Measurements from ENCODE around the gene SLC6A2.

DNA sequence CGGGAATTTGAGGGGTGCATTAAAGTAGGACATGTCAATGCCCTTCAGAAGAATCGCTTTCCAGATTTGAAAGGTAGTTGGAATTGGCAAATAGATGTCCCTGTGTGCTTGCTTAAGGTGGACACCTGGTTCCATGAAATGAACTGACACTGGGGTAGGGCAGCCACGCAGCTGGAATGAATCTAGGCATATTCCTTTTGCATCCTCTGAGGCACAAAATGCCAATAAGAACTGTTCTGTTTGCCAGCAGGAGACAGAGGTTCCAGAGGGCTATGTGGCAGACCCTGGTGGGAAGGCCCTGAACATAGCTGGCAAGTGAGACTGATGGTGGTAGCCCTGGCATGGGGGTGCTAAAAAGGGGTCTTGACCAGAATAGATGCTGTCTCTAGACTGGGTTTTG lies 61.5 kb downstream of the SLC6A2 start:
- TF ChIP-seq, protein P1, sequence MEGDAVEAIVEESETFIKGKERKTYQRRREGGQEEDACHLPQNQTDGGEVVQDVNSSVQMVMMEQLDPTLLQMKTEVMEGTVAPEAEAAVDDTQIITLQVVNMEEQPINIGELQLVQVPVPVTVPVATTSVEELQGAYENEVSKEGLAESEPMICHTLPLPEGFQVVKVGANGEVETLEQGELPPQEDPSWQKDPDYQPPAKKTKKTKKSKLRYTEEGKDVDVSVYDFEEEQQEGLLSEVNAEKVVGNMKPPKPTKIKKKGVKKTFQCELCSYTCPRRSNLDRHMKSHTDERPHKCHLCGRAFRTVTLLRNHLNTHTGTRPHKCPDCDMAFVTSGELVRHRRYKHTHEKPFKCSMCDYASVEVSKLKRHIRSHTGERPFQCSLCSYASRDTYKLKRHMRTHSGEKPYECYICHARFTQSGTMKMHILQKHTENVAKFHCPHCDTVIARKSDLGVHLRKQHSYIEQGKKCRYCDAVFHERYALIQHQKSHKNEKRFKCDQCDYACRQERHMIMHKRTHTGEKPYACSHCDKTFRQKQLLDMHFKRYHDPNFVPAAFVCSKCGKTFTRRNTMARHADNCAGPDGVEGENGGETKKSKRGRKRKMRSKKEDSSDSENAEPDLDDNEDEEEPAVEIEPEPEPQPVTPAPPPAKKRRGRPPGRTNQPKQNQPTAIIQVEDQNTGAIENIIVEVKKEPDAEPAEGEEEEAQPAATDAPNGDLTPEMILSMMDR (IDR thresholded peaks at IDR 0.05; ENCODE audit: low read length), result no peak
- no peak for TF ChIP-seq EZH2 (optimal IDR thresholded peaks at IDR 0.05; ENCODE audit: low read depth, low read length)
- no peak for TF ChIP-seq EZH2phosphoT487 (IDR thresholded peaks at IDR 0.05; ENCODE audit: low read length)
